SK-N-MC (cell line): Measurements from ENCODE around the gene LTB4R.

Experiments used
- EZH2 ChIP-seq: fragments of 200-600 bp; sonication (generic); IDR thresholded peaks from one replicate; pipeline ENCODE4 v1.6.1; 2017; ENCODE audit warnings: antibody characterized with exemption
- POLR2AphosphoS5 ChIP-seq: IDR thresholded peaks from 2 replicates; pipeline ENCODE4 v1.6.1; 2012; ENCODE audit warnings: mild to moderate bottlenecking, low read depth, low read length, borderline replicate concordance

DNA sequence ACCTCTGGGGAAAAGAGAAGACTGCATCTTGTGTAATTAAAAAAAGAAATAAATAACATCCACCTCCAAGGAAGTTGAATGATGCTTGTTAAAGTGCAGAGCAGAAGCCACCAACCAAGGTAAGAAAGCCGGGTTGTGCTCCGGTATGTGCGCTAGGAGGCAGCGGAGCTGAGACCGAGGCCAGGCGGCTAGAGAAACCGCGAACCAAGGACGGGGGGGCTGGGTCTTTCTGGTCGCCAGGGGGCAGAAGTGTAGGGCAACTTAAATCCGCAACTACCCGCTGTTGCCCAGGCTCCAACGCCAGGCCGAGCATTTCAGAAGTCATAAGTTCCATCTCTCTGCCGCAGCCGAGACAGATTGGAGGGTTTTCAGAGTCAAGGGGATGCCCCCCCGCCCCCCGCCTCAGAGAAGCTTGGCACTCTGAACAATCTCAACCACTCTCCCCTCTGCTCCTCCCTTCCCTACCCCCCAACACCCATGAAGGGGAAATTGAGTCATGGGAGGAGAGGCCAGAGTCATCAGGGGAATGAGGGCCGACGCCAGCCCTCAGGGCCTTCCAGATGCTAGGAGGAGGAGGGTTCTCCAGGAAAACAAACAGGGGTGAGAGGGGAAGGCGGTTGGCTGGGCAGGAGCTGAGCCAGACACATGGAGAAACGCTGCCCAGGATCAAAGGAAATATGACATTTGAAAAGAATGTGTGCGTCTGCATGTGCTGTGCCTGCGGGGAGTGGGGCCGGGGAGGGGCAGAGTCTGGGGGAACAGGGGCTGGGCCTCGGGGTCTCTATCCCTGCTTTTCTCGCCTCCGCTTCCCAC lies 54.5 kb downstream of the LTB4R start:
- TF ChIP-seq POLR2AphosphoS5 (no peak), EZH2 (no peak)
